Measurements from ENCODE around the gene ACVRL1.

ACVRL1 gene

GRCh38 chr12:51907083-51907855 is at the start of gene ACVRL1:
ACVRL1 (plus strand) TSS chr12:51907504; CDS start chr12:51912475, 4,971 bp downstream.
- FAIRE-seq = no peak

- FAIRE-seq = no peak
Measured at GRCh38 chr12:51860986-51861385, 46.3 kb upstream of the ACVRL1 start.

GRCh38 chr12:51862947-51863346 is 44.4 kb upstream of the ACVRL1 start:
- FAIRE-seq = no peak

GRCh38 chr12:51863363-51863932 is 43.9 kb upstream of the ACVRL1 start:
- FAIRE-seq = no peak

- FAIRE-seq = no peak
Measured at GRCh38 chr12:51863933-51864832, 43.1 kb upstream of the ACVRL1 start.

GRCh38 chr12:51864833-51865670 is 42.3 kb upstream of the ACVRL1 start:
- no peak for FAIRE-seq

GRCh38 chr12:51865757-51866270 is 41.5 kb upstream of the ACVRL1 start:
- FAIRE-seq = no peak

- FAIRE-seq = no peak
Measured at GRCh38 chr12:51866324-51866723, 41.0 kb upstream of the ACVRL1 start.

- no peak for FAIRE-seq
Measured at GRCh38 chr12:51866762-51867161, 40.5 kb upstream of the ACVRL1 start.

GRCh38 chr12:51867371-51867770 is 39.9 kb upstream of the ACVRL1 start:
- FAIRE-seq = no peak

- FAIRE-seq = no peak
Measured at GRCh38 chr12:51867796-51868428, 39.4 kb upstream of the ACVRL1 start.

- no peak for FAIRE-seq
Measured at GRCh38 chr12:51868821-51869495, 38.3 kb upstream of the ACVRL1 start.

GRCh38 chr12:51869496-51869865 is 37.8 kb upstream of the ACVRL1 start:
- FAIRE-seq = no peak

- FAIRE-seq = no peak
Measured at GRCh38 chr12:51869931-51870330, 37.4 kb upstream of the ACVRL1 start.

- FAIRE-seq = no peak
Measured at GRCh38 chr12:51870504-51870903, 36.8 kb upstream of the ACVRL1 start.

- no peak for FAIRE-seq
Measured at GRCh38 chr12:51871126-51871525, 36.2 kb upstream of the ACVRL1 start.

GRCh38 chr12:51871918-51872688 is 35.2 kb upstream of the ACVRL1 start:
- FAIRE-seq = no peak

GRCh38 chr12:51872689-51872981 is 34.7 kb upstream of the ACVRL1 start:
- no peak for FAIRE-seq

GRCh38 chr12:51873251-51873994 is 33.9 kb upstream of the ACVRL1 start:
- no peak for FAIRE-seq

- no peak for FAIRE-seq
Measured at GRCh38 chr12:51874000-51874399, 33.3 kb upstream of the ACVRL1 start.
